Activated naive CD8-positive, alpha-beta T cell treated with anti-CD3 and anti-CD28 coated beads for 36 hours (primary cell): Measurements from ENCODE around the gene AKAP6. TPM values are rescaled to one million over a fixed set of nuclear protein-coding genes. Genes with fewer than 3 reads are reported as not detected.

Experiments
- DNase-seq: peaks from one replicate; pipeline ENCODE4 v3.0.0; 2021
- H3K27ac Mint-ChIP-seq: one replicate; pipeline ENCODE4 v1.8.0; 2022; ENCODE audit warnings: mild to moderate bottlenecking, moderate library complexity, mixed read lengths
- H3K27me3 Mint-ChIP-seq: one replicate; pipeline ENCODE4 v1.8.0; 2022; ENCODE audit warnings: mild to moderate bottlenecking, mixed read lengths
- H3K36me3 Mint-ChIP-seq: one replicate; pipeline ENCODE4 v1.8.0; 2021; ENCODE audit warnings: mild to moderate bottlenecking, mixed read lengths
- H3K4me1 Mint-ChIP-seq: one replicate; pipeline ENCODE4 v1.8.0; 2021; ENCODE audit warnings: mixed read lengths
- H3K4me3 Mint-ChIP-seq: one replicate; pipeline ENCODE4 v1.8.0; 2022; ENCODE audit warnings: mild to moderate bottlenecking, moderate library complexity, mixed read lengths
- H3K9me3 Mint-ChIP-seq: one replicate; pipeline ENCODE4 v1.8.0; 2022; ENCODE audit warnings: mixed read lengths
- total RNA-seq, 2 experiments: library from RNA; stranded (reverse); gene quantifications; one replicate each; pipeline ENCODE4 v1.2.3, GENCODE V29; 2021

The AKAP6 gene
- total RNA-seq, 2 experiments from 2014 or later: 1.3 to 2.1 TPM

GRCh38 chr14:32403688-32404087, 74.6 kb downstream of the AKAP6 start:
- H3K27me3 Mint-ChIP-seq: no peaks in the 10 kb centered on the region
- no peaks in the 10 kb centered on the region for H3K9me3 Mint-ChIP-seq
- DNase-seq: no peak
- no peaks in the 10 kb centered on the region for H3K36me3 Mint-ChIP-seq
- peaks cover 6% of the 10 kb centered on the region for H3K4me1 Mint-ChIP-seq
- no peak overlapping the region for H3K27ac Mint-ChIP-seq
- no peak overlapping the region for H3K4me3 Mint-ChIP-seq

- Mint-ChIP-seq H3K27me3 (no peaks in the 10 kb centered on the region), H3K36me3 (no peaks in the 10 kb centered on the region), H3K4me3 (no peak overlapping the region), H3K4me1 (peaks cover 2% of the 10 kb centered on the region), H3K27ac (no peak overlapping the region), H3K9me3 (no peaks in the 10 kb centered on the region)
- no peak for DNase-seq
Observed at GRCh38 chr14:32404784-32405573, 75.9 kb downstream of the AKAP6 start.

- H3K27ac Mint-ChIP-seq: no peak overlapping the region
- no peaks in the 10 kb centered on the region for H3K27me3 Mint-ChIP-seq
- no peaks in the 10 kb centered on the region for H3K36me3 Mint-ChIP-seq
- no peak for DNase-seq
- H3K4me1 Mint-ChIP-seq: no peaks in the 10 kb centered on the region
- H3K4me3 Mint-ChIP-seq: no peak overlapping the region
- H3K9me3 Mint-ChIP-seq: no peaks in the 10 kb centered on the region
Observed at GRCh38 chr14:32405856-32406255, 76.8 kb downstream of the AKAP6 start.

- Mint-ChIP-seq H3K27me3 (no peaks in the 10 kb centered on the region), H3K36me3 (no peaks in the 10 kb centered on the region), H3K4me3 (no peak overlapping the region), H3K9me3 (no peaks in the 10 kb centered on the region), H3K4me1 (no peaks in the 10 kb centered on the region), H3K27ac (no peak overlapping the region)
- DNase-seq: no peak
Observed at GRCh38 chr14:32407130-32407529, 78.0 kb downstream of the AKAP6 start.

GRCh38 chr14:32408018-32408417, 78.9 kb downstream of the AKAP6 start:
- Mint-ChIP-seq H3K4me1 (no peaks in the 10 kb centered on the region), H3K27me3 (no peaks in the 10 kb centered on the region), H3K4me3 (no peak overlapping the region), H3K36me3 (no peaks in the 10 kb centered on the region), H3K9me3 (no peaks in the 10 kb centered on the region), H3K27ac (no peak overlapping the region)
- DNase-seq: no peak

GRCh38 chr14:32412103-32412502, 83.0 kb downstream of the AKAP6 start:
- Mint-ChIP-seq H3K36me3 (no peaks in the 10 kb centered on the region), H3K4me3 (no peak overlapping the region), H3K27ac (no peak overlapping the region), H3K9me3 (no peaks in the 10 kb centered on the region), H3K4me1 (no peaks in the 10 kb centered on the region), H3K27me3 (no peaks in the 10 kb centered on the region)
- no peak for DNase-seq

GRCh38 chr14:32412532-32412931, 83.4 kb downstream of the AKAP6 start:
- no peaks in the 10 kb centered on the region for H3K9me3 Mint-ChIP-seq
- H3K36me3 Mint-ChIP-seq: no peaks in the 10 kb centered on the region
- DNase-seq: no peak
- H3K4me3 Mint-ChIP-seq: no peak overlapping the region
- no peak overlapping the region for H3K27ac Mint-ChIP-seq
- no peaks in the 10 kb centered on the region for H3K27me3 Mint-ChIP-seq
- no peaks in the 10 kb centered on the region for H3K4me1 Mint-ChIP-seq

- Mint-ChIP-seq H3K4me1 (no peaks in the 10 kb centered on the region), H3K36me3 (no peaks in the 10 kb centered on the region), H3K27ac (no peak overlapping the region), H3K27me3 (no peaks in the 10 kb centered on the region), H3K4me3 (no peak overlapping the region), H3K9me3 (no peaks in the 10 kb centered on the region)
- DNase-seq: no peak
Observed at GRCh38 chr14:32413967-32414640, 85.0 kb downstream of the AKAP6 start.

- H3K4me1 Mint-ChIP-seq: no peaks in the 10 kb centered on the region
- H3K9me3 Mint-ChIP-seq: no peaks in the 10 kb centered on the region
- no peak overlapping the region for H3K27ac Mint-ChIP-seq
- H3K4me3 Mint-ChIP-seq: no peak overlapping the region
- H3K36me3 Mint-ChIP-seq: no peaks in the 10 kb centered on the region
- DNase-seq: no peak
- H3K27me3 Mint-ChIP-seq: no peaks in the 10 kb centered on the region
Observed at GRCh38 chr14:32414808-32415255, 85.7 kb downstream of the AKAP6 start.

- Mint-ChIP-seq H3K4me1 (no peaks in the 10 kb centered on the region), H3K4me3 (no peak overlapping the region), H3K9me3 (peaks cover 6% of the 10 kb centered on the region), H3K27me3 (no peaks in the 10 kb centered on the region), H3K36me3 (no peaks in the 10 kb centered on the region), H3K27ac (no peak overlapping the region)
- no peak for DNase-seq
Observed at GRCh38 chr14:32417956-32418552, 89.0 kb downstream of the AKAP6 start.

- H3K4me3 Mint-ChIP-seq: no peak overlapping the region
- H3K36me3 Mint-ChIP-seq: no peaks in the 10 kb centered on the region
- no peak for DNase-seq
- no peaks in the 10 kb centered on the region for H3K27me3 Mint-ChIP-seq
- no peak overlapping the region for H3K27ac Mint-ChIP-seq
- H3K4me1 Mint-ChIP-seq: no peaks in the 10 kb centered on the region
- peaks cover 6% of the 10 kb centered on the region for H3K9me3 Mint-ChIP-seq
Observed at GRCh38 chr14:32419429-32419828, 90.3 kb downstream of the AKAP6 start.

GRCh38 chr14:32421781-32422180, 92.7 kb downstream of the AKAP6 start:
- Mint-ChIP-seq H3K36me3 (no peaks in the 10 kb centered on the region), H3K9me3 (peaks cover 6% of the 10 kb centered on the region), H3K4me3 (no peak overlapping the region), H3K27me3 (peaks cover 4% of the 10 kb centered on the region), H3K27ac (no peak overlapping the region), H3K4me1 (no peaks in the 10 kb centered on the region)
- DNase-seq: no peak

GRCh38 chr14:32422440-32422839, 93.3 kb downstream of the AKAP6 start:
- H3K27ac Mint-ChIP-seq: no peak overlapping the region
- H3K36me3 Mint-ChIP-seq: no peaks in the 10 kb centered on the region
- no peaks in the 10 kb centered on the region for H3K4me1 Mint-ChIP-seq
- peaks cover 4% of the 10 kb centered on the region for H3K27me3 Mint-ChIP-seq
- H3K4me3 Mint-ChIP-seq: no peak overlapping the region
- no peak for DNase-seq
- H3K9me3 Mint-ChIP-seq: peaks cover 6% of the 10 kb centered on the region

GRCh38 chr14:32426028-32426427, 96.9 kb downstream of the AKAP6 start:
- no peaks in the 10 kb centered on the region for H3K36me3 Mint-ChIP-seq
- peaks cover 6% of the 10 kb centered on the region for H3K9me3 Mint-ChIP-seq
- DNase-seq: no peak
- H3K27me3 Mint-ChIP-seq: peaks cover 4% of the 10 kb centered on the region
- H3K27ac Mint-ChIP-seq: no peak overlapping the region
- no peak overlapping the region for H3K4me3 Mint-ChIP-seq
- H3K4me1 Mint-ChIP-seq: no peaks in the 10 kb centered on the region

- H3K27ac Mint-ChIP-seq: no peak overlapping the region
- peaks cover 6% of the 10 kb centered on the region for H3K9me3 Mint-ChIP-seq
- H3K4me1 Mint-ChIP-seq: no peaks in the 10 kb centered on the region
- H3K36me3 Mint-ChIP-seq: no peaks in the 10 kb centered on the region
- no peak overlapping the region for H3K4me3 Mint-ChIP-seq
- H3K27me3 Mint-ChIP-seq: peaks cover 4% of the 10 kb centered on the region
- DNase-seq: no peak
Observed at GRCh38 chr14:32426586-32427388, 97.7 kb downstream of the AKAP6 start.
